Pons (tissue), 1 donor: ENCODE results near the gene ZBTB17.

Experiments
- DNase-seq: peaks from one replicate; pipeline ENCODE4 v3.0.0-alpha.2; 2016; ENCODE audit warnings: low spot score

ZBTB17 gene

DNA sequence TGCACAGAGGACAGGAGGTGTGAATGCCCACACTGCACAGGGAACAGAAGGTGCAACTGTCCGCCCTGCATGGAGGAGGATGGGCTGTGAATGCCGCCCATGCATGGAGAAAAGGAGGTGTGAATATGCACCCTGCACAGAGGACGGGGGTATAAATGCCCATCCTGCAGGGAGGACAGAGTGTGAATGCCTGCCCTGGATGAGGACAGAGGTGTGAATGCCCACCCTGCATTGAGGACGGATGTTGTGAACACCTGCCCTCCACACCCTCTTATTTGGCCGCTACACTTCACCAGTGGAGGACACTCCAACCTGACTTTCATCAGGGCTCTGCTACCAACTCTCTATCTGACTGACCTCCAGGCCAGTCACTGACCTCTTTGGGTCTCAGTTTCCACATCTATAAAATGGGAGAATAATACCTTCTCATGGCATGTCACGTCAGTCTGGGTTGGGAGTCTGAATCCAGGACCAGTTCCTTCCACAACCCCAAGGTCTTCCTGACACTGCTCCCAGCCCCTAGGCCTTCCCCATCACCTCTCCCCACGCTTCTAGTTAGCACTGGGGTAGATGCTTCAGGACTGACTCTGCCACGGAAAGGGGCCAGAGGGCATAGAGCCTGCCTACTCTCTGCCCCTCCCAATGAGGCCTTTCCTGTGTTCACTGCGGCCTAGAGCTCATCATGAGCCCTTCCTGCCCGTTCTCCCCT is 28.4 kb downstream of the ZBTB17 start:
- no peak for DNase-seq

GRCh38 chr1:15946571-15947381 is 29.1 kb downstream of the ZBTB17 start:
- no peak for DNase-seq

DNA sequence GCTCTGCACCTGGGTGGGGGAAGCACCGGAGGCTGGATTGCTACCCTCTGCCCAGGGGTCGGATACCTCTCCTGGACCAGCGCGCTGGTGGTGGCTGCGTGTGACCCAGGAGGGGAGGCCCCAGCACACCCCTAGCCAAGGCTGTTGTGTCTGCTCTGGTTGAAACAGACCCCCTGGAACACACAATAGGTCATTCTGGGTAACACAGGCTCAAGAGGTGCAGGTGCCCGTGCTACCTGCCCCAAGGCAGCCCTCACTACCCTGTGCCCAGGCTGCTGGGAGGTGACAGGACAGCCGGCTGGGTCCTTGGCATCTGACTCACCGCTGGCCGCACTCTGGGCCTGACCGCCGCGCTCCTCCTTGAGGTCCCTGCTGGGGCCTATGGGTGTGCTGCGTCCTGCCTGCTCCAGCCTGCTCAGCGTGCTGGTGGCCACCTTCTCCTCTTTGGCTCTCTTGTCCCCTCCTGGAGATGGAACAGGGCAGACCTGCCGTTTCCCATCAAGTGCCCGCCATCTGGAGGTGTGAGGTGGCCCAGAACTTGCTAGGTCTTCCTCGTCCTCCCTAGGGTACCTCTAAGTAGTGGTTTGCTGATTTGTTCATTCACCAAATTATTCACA is 30.0 kb downstream of the ZBTB17 start:
- no peak for DNase-seq

DNA sequence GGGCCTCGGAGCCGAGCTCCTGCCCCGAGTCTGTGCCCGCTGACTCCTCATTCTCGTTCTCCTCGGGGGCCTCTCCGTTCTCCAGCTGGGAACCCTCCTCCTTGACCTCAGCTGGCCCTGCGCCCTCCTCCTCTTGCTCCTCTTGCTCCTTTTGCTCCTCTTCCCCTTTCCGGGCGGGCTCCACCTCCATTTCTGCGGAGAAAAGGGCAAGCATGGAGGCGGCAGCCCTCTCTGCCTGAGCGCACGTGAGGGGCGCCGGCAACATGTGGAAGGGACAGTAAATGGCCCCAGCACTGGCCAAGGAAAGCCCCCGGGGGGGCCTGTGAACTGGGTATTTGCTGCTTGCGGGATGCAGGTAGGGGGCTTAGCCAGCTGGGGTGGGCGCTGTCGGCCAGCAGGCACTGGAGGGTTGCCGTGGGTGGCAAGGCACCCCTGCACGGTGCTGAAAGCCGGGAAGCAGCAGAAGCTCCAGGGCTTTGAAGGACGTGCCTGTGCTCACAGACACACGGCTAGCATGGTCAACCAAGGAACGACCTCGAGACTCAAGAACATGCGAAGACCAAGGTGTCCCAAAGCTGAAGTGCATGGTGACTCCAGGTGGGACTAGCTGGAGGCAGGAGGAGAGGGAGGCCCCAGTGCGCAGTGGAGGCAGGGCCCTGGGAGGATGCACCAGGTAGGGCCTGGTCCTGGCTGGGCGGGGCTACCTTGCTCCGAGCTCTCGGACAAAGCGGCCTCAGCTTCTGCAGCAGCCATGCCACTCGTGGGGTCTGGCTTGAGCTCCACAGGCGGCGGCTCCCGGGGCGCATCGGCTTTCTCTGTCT is 30.7 kb downstream of the ZBTB17 start:
- no peak for DNase-seq

DNA sequence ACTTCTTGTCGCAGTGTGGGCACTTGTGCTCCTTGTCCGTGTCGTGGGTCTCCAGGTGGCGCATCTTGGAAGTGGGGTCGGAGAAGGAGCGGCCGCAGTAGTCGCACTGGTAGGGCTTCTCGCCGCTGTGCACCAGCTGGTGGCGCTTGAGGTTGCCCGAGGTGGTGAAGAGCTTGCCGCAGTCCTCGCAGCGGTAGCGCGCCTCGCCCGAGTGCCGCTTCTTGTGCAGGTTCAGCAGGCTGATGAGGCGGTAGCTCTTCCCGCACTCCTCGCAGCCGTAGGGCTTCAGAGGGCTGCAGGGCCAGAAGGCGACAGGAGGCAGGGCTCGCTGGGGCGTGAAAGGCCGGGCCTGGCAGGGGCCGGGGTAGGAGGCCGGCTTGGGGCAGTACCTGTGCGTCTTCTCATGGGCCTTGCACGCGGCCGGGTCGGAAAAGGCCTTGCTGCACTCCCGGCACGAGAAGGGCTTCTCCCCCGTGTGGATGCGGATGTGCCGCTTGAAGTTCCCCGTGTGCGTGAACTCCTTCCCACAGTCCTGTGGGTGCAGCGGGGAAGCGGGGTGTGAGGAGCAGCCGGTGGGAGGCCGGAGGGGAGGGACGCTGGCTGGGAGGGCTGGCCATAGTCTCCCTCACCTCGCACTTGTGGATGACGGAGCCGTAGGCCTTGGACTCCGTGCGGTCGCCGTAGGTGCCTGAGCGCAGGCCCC is 31.4 kb downstream of the ZBTB17 start:
- DNase-seq, result no peak

GRCh38 chr1:15943992-15944307 is 32.0 kb downstream of the ZBTB17 start:
- DNase-seq, result no peak

DNA sequence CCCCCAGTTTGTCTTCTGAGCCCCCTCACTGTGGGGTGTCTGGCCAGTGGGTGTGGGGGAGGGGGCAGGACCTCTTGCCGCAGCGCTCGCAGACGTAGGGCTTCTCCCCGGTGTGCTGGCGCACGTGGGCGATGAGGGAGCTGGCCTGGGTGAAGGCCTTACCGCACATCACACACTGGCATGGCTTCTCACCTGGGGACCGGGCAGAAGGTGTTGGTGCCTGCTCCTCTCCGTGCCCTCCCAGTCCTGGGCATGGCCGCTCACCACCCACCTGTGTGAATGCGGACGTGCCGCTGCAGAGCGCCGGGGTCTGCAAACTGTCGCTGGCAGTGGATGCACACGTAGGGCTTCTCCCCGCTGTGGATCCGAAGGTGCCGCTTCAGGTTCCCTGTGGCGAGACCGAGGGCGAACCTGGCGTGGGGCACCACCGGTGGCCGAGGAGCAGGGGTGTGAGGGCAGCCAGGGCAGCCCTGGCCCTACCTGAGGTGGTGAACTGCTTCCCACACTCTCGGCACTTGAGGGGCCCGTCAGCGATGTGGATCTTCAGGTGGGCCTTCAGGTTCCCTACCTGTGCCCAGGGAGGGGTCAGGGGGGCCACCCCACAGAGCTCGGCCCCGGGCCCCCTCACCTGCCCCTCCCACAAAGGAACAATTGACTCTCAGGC is 32.4 kb downstream of the ZBTB17 start:
- DNase-seq, result no peak

DNA sequence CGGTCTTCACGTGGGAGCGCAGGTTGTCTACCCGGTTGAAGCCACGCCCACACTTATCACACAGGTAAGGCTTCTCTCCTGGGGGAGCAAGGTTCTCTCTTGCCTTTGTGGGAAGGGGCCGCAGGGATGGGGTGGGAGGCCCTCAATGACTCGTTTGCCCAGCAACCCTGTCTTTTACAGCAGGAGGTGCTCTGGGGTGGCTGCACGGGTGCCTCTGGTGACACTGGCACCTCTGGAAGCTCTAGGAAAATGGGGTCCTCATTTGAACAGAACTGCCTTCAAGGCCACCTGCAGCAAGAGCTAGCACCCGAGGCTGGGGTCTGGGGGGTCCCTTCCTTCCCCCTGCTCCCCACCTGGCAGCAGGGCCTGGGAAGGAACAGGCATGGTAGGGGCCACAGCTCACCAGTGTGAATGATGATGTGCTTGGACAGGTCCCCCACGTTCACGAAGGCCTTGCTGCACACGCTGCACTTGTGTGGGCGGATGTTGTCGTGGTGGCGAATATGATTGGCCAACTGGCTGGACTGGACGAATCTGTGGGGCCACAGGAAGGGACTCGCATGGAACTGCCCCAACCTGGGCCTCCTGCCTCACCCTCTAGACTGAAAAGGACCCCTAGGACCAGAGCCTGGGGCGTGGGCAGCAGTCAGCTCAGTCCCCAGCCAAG is 33.1 kb downstream of the ZBTB17 start:
- no peak for DNase-seq

- DNase-seq, result no peak
Measured at GRCh38 chr1:15941899-15942660, 33.8 kb downstream of the ZBTB17 start.

- DNase-seq, result no peak
Measured at GRCh38 chr1:15941044-15941840, 34.7 kb downstream of the ZBTB17 start.

- no peak for DNase-seq
Measured at GRCh38 chr1:15940110-15941043, 35.5 kb downstream of the ZBTB17 start.

DNA sequence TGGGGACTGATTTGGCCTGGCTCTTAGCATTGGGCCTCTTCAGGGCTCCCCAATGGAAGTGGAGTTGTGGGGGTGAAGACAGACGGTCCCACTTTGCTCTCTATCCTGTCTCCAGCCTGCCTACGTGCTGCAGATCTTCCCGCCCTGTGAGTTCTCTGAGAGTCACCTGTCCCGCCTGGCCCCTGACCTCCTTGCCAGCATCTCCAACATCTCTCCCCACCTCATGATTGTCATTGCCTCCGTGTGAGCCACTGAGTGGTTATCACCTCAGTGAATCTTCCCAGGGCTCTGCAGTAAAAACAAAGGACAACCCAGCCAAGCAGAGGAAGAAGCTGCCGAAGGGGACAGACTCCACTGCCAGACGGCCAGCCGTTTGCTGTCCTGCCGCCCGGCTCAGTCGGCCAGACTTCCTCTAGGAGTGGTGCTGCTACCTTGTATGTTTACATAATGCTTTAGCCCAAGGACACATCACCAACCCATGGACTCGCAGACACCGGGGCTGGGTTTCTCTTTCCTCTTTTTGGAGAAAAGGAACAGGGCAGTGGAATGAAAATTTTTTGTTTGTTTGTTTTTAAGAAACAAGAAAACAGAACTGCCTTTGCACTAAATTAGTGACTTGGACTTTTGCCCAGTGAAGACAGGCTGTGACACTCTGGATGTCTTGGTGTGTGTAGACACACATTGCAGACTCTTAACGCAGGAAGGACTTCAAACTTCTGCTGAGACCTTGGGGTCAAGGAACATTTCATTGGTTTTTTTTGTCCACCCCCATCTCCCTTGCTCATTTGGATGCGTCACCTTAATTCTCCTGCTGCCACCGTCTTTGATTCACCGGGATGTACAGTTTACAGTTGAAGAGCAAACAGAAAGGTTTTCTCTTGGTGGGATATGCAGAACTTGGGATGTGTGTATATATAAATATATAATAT is 36.5 kb downstream of the ZBTB17 start:
- DNase-seq, result peak; percentile 45

DNA sequence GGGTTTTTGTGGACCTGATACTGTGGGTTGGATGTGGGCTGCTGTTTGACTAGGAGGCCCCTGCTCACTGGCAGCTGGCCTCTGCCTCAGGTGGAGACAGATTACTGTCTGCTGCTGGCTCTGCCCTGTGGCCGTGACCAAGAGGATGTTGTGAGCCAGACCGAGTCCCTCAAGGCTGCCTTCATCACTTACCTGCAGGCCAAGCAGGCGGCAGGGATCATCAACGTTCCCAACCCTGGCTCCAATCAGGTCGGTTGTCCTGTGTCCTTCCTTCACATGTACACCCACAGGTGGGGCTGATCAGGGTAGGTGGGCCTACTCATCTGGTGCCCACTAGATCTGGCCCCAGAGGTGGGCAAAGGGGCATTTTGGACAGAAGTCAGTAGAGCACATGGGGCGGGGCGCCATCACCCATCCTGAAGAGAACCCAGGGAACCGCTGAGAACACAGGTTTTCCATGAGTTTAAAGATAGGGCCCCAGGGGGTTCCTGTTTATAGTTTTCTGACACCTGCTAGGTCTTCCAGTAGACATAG is 37.2 kb downstream of the ZBTB17 start:
- DNase-seq, result no peak

DNA sequence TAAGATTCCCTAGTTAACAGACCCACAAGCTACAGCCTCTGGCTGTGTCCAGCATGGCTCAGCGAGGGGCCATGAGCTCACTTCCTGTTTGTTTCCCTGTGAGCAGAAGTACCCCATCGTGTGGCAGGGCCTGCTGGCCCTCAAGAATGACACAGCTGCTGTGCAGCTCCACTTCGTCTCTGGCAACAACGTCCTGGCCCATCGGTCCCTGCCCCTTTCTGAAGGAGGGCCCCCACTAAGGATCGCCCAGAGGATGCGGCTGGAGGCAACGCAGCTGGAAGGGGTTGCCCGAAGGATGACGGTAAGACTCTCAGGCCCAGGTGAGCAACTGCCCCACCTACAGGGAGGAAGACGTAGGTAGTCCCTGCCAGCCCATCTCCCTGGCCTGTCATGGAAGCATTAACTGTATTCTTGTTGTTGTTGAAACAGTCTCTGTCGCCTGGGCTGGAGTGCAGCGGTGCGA is 38.2 kb downstream of the ZBTB17 start:
- no peak for DNase-seq

GRCh38 chr1:15937146-15937545 is 38.8 kb downstream of the ZBTB17 start:
- DNase-seq, result no peak

- no peak for DNase-seq
Measured at GRCh38 chr1:15936025-15936424, 39.9 kb downstream of the ZBTB17 start.
